22Rv1 (cell line): ENCODE measurements around the gene IL27RA.

ENCODE experiments used
- ZFX ChIP-seq: fragments of 450-650 bp; IDR thresholded peaks from 2 replicates; pipeline ENCODE4 v1.6.1; 2017; ENCODE audit warnings: antibody characterized with exemption, borderline replicate concordance
- TF ChIP-seq, protein P1 (sequence below): fragments of 450-650 bp; IDR thresholded peaks from 2 replicates; pipeline ENCODE4 v1.5.1; 2017; ENCODE audit warnings: mild to moderate bottlenecking

DNA sequence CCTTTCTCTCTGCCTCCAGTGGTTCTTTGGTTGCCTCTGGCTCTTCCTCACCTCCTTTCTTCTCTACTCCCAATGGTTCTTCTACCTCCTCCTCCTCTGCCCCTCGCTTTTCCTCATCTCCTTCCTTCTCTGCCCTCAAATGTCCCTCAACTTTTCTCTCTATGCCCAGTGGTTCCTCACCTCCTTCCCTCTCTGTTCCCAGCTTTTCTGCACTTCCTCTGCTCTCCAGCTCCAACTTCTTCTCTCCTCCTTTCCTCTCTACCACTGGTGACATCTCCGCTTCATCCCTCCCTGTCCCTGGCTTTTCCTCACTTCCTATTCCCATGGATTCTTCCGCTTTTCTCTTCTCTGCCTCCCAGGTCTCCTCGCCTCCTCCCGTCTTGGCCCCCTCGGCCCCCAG is 22.5 kb downstream of the IL27RA start:
- TF ChIP-seq, protein P1, sequence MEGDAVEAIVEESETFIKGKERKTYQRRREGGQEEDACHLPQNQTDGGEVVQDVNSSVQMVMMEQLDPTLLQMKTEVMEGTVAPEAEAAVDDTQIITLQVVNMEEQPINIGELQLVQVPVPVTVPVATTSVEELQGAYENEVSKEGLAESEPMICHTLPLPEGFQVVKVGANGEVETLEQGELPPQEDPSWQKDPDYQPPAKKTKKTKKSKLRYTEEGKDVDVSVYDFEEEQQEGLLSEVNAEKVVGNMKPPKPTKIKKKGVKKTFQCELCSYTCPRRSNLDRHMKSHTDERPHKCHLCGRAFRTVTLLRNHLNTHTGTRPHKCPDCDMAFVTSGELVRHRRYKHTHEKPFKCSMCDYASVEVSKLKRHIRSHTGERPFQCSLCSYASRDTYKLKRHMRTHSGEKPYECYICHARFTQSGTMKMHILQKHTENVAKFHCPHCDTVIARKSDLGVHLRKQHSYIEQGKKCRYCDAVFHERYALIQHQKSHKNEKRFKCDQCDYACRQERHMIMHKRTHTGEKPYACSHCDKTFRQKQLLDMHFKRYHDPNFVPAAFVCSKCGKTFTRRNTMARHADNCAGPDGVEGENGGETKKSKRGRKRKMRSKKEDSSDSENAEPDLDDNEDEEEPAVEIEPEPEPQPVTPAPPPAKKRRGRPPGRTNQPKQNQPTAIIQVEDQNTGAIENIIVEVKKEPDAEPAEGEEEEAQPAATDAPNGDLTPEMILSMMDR: no peak
- TF ChIP-seq ZFX: no peak
